Measurements from ENCODE around the gene CYS1. TPM values are rescaled to one million over a fixed set of nuclear protein-coding genes. Genes with fewer than 3 reads are reported as not detected.
"Not testable (repeated sequence)": the region's sequence is repeated elsewhere in the genome, so short reads cannot be mapped to it uniquely, and the experiment has no call there.

The CYS1 gene
- total RNA-seq, 4 donors from 2014 or later, result 0.59 to 47.2 (median 2.7) TPM

DNA sequence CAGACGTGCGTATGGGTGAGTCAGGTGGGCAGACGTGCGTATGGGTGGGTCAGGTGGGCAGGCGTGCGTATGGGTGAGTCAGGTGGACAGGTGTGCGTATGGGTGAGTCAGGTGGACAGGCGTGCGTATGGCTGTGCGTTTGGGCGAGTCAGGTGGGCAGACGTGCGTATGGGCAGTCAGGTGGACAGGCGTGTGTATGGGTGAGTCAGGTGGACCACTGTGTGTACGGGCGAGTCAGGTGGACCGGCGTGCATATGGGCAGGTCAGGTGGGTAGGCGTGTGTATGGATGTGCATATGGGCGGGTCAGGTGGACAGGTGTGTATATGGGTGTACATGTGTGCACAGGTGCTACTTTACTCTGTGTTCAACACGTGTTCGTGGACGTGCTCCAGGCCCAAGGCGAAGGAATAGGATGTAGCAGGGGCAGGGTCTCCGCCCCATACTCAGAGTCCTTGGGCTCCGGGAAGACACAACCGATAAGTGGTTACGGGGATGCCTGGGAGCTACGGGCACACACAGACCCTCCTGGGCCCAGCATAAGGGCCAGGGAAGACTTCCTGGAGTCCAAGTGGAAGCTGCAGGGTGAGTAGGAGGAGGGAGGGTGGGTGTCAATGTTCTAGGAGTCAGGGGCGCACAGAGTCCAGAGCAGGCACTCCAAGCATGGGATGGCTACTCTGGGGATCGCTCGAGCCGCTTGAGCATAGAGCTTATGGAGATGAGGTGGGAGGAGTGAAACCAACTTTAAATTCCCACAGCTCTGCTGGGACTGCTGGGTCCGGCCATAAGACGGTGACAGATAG is 64.0 kb downstream of the CYS1 start:
- no peaks in the 10 kb centered on the region for H3K4me1 ChIP-seq
- DNase-seq, result no peak
- no peaks in the 10 kb centered on the region for H3K27me3 ChIP-seq
- no peaks in the 10 kb centered on the region for H3K36me3 ChIP-seq
- H3K9me3 ChIP-seq, result no peaks in the 10 kb centered on the region
- TF ChIP-seq POLR2A (IDR thresholded peaks at IDR 0.05), result no peak
- TF ChIP-seq, protein P1, sequence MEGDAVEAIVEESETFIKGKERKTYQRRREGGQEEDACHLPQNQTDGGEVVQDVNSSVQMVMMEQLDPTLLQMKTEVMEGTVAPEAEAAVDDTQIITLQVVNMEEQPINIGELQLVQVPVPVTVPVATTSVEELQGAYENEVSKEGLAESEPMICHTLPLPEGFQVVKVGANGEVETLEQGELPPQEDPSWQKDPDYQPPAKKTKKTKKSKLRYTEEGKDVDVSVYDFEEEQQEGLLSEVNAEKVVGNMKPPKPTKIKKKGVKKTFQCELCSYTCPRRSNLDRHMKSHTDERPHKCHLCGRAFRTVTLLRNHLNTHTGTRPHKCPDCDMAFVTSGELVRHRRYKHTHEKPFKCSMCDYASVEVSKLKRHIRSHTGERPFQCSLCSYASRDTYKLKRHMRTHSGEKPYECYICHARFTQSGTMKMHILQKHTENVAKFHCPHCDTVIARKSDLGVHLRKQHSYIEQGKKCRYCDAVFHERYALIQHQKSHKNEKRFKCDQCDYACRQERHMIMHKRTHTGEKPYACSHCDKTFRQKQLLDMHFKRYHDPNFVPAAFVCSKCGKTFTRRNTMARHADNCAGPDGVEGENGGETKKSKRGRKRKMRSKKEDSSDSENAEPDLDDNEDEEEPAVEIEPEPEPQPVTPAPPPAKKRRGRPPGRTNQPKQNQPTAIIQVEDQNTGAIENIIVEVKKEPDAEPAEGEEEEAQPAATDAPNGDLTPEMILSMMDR (IDR thresholded peaks at IDR 0.05), result no peak
- WGBS, 2 donors, result 89% methylated on average over 35 of the region's 35 CpGs
- intact Hi-C loops (cut with DNase I), result no loop called here
- no peak overlapping the region for H3K4me3 ChIP-seq (replicated peaks in 1 of 3)
- H3K27ac ChIP-seq, result no peak overlapping the region

DNA sequence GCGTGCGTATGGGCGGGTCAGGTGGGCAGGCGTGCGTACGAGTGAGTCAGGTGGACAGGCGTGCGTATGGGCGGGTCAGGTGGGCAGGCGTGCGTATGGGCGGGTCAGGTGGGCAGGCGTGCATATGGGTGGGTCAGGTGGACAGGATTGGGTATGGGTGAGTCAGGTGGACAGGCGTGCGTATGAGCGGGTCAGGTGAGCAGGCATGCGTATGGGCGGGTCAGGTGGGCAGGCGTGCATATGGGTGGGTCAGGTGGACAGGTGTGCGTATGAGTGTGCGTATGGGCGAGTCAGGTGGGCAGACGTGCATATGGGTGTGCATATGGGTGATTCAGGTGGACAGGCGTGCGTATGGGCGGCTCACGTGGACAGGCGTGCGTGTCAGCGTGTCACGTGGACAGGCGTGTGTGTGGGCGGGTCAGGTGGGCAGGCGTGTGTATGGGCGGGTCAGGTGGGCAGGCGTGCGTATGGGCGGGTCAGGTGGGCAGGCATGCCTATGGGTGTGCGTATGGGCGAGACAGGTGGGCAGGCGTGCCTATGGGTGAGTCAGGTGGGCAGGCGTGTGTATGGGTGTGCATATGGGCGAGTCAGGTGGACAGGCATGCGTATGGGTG is 64.7 kb downstream of the CYS1 start:
- H3K36me3 ChIP-seq; H3K4me1 ChIP-seq; H3K27me3 ChIP-seq; H3K27ac ChIP-seq; H3K9me3 ChIP-seq; H3K4me3 ChIP-seq (replicated peaks in 1 of 3); DNase-seq; intact Hi-C loops (cut with DNase I): not testable (repeated sequence)
- 95% methylated on average over 41 to 44 of the region's 44 CpGs for WGBS, 2 donors

DNA sequence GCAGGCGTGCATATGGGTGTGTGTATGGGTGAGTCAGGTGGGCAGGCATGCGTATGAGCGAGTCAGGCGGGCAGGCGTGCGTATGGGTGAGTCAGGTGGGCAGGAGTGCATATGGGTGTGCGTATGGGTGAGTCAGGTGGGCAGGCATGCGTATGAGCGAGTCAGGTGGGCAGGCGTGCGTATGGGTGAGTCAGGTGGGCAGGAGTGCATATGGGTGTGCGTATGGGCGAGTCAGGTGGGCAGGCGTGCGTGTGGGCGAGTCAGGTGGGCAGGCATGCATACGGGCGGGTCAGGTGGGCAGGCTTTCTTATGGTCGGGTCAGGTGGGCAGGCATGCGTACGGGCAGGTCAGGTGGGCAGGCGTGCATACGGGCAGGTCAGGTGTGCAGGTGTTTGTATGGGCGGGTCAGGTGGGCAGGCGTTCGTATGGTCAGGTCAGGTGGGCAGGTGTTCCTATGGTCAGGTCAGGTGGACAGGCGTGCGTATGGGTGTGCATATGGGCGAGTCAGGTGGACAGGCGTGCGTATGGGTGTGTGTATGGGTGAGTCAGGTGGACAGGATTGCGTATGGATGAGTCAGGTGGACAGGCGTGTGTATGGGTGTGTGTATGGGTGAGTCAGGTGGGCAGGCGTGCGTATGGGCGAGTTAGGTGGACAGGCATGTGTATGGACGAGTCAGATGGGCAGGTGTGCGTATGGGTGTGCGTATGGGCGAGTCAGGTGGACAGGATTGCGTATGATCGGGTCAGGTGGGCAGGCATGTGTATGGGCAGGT is 65.6 kb downstream of the CYS1 start:
- no peaks in the 10 kb centered on the region for H3K36me3 ChIP-seq
- no peaks in the 10 kb centered on the region for H3K9me3 ChIP-seq
- H3K27ac ChIP-seq, result no peak overlapping the region
- H3K4me3 ChIP-seq (replicated peaks in 1 of 3), result no peak overlapping the region
- no peaks in the 10 kb centered on the region for H3K27me3 ChIP-seq
- WGBS, 2 donors, result 92 to 94% methylated on average over 42 of the region's 42 CpGs
- peaks cover 9 to 10% of the 10 kb centered on the region in 2 donors for H3K4me1 ChIP-seq
- intact Hi-C loops (cut with DNase I), result no loop called here
- TF ChIP-seq POLR2A (IDR thresholded peaks at IDR 0.05), result no peak
- DNase-seq, result no peak

DNA sequence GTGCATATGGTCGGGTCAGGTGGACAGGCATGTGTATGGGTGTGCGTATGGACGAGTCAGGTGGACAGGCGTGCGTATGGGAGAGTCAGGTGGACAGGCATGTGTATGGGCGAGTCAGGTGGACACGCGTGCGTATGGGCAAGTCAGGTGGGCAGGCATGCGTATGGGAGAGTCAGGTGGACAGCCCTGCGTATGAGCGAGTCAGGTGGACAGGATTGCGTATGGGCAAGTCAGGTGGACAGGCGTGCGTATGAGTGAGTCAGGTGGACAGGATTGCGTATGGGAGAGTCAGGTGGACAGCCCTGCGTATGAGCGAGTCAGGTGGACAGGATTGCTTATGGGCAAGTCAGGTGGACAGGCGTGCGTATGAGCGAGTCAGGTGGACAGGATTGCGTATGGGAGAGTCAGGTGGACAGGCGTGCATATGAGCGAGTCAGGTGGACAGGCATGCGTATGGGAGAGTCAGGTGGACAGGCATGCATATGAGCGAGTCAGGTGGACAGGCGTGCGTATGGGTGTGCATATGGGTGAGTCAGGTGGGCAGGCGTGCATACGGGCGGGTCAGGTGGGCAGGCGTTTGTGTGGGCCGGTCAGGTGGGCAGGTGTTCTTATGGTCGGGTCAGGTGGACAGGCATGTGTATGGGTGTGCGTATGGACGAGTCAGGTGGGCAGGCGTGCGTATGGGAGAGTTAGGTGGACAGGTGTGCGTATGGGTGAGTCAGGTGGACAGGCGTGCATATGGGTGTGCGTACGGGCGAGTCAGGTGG is 66.4 kb downstream of the CYS1 start:
- H3K27me3 ChIP-seq; intact Hi-C loops (cut with DNase I); H3K9me3 ChIP-seq; H3K36me3 ChIP-seq; H3K4me3 ChIP-seq (replicated peaks in 1 of 3); H3K27ac ChIP-seq; DNase-seq: not testable (repeated sequence)
- WGBS, 2 donors, result 93% methylated on average over 43 of the region's 43 CpGs
- peaks cover 14 to 18% of the 10 kb centered on the region in 2 donors for H3K4me1 ChIP-seq

DNA sequence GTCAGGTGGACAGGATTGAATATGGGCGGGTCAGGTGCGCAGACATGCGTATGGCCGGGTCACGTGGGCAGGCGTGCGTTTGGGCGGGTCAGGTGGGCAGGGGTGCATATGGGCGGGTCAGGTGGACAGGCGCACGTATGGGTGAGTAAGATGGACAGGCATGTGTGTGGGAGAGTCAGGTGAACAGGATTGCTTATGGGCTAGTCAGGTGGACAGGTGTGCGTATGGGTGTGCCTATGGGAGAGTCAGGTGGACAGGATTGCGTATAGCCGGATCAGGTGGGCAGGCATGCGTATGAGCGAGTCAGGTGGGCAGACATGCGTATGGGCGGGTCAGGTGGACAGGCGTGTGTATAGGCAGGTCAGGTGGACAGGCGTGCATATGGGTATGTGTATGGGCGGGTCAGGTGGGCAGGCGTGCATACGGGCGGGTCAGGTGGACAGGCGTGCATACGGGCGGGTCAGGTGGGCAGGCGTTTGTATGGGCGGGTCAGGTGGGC is 67.2 kb downstream of the CYS1 start:
- Histone ChIP-seq H3K27me3 (no peaks in the 10 kb centered on the region), H3K27ac (no peak overlapping the region), H3K36me3 (no peaks in the 10 kb centered on the region), H3K4me3 (replicated peaks in 1 of 3) (no peak overlapping the region), H3K9me3 (no peaks in the 10 kb centered on the region), H3K4me1 (peaks cover 16 to 25% of the 10 kb centered on the region in 2 donors)
- TF ChIP-seq POLR2A (IDR thresholded peaks at IDR 0.05), result no peak
- TF ChIP-seq, protein P1 (IDR thresholded peaks at IDR 0.05), result no peak
- WGBS, 2 donors, result 92 to 94% methylated on average over 29 of the region's 29 CpGs
- no peak for DNase-seq
- intact Hi-C loops (cut with DNase I), result no loop called here

DNA sequence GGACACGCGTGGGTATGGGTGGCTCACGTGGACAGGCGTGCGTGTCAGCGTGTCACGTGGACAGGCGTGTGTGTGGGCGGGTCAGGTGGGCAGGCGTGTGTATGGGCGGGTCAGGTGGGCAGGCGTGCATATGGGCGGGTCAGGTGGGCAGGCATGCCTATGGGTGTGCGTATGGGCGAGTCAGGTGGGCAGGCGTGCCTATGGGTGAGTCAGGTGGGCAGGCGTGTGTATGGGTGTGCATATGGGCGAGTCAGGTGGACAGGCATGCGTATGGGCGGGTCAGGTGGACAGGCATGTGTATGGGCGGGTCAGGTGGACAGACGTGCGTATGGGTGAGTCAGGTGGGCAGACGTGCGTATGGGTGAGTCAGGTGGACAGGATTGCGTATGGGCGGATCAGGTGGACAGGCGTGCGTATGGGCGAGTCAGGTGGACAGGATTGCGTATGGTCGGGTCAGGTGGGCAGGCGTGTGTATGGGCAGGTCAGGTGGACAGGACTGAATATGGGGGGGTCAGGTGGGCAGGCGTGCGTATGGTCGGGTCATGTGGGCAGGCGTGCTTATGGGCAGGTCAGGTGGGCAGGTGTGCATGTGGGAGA is 67.7 kb downstream of the CYS1 start:
- H3K36me3 ChIP-seq; H3K9me3 ChIP-seq; DNase-seq; intact Hi-C loops (cut with DNase I); H3K27me3 ChIP-seq; H3K4me3 ChIP-seq (replicated peaks in 1 of 3); H3K27ac ChIP-seq: not testable (repeated sequence)
- WGBS, 2 donors, result 93 to 94% methylated on average over 37 of the region's 37 CpGs
- H3K4me1 ChIP-seq, result peaks cover 17 to 29% of the 10 kb centered on the region in 2 donors

DNA sequence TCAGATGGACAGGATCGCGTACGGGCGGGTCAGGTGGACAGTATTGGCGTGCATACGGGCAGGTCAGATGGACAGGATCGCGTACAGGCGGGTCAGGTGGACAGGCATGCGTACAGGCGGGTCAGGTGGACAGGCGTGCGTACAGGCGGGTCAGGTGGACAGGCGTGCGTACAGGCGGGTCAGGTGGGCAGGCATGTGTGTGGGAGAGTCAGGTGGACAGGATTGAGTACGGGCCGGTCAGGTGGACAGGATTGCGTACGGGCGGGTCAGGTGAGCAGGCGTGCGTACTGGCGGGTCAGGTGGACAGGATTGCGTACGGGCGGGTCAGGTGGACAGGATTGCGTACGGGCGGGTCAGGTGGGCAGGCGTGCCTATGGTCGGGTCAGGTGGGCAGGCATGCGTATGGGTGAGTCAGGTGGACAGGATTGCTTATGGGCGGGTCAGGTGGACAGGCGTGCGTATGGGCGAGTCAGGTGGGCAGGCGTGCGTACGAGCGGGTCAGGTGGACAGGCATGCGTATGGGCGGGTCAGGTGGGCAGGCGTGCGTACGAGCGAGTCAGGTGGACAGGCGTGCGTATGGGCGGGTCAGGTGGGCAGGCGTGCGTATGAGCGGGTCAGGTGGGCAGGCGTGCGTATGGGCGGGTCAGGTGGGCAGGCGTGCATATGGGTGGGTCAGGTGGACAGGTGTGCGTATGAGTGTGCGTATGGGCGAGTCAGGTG is 68.4 kb downstream of the CYS1 start:
- DNase-seq; intact Hi-C loops (cut with DNase I); H3K4me3 ChIP-seq (replicated peaks in 1 of 3); H3K27me3 ChIP-seq; H3K27ac ChIP-seq; H3K36me3 ChIP-seq; H3K9me3 ChIP-seq: not testable (repeated sequence)
- WGBS, 2 donors, result 91 to 93% methylated on average over 61 of the region's 61 CpGs
- H3K4me1 ChIP-seq, result peaks cover 17 to 36% of the 10 kb centered on the region in 2 donors

DNA sequence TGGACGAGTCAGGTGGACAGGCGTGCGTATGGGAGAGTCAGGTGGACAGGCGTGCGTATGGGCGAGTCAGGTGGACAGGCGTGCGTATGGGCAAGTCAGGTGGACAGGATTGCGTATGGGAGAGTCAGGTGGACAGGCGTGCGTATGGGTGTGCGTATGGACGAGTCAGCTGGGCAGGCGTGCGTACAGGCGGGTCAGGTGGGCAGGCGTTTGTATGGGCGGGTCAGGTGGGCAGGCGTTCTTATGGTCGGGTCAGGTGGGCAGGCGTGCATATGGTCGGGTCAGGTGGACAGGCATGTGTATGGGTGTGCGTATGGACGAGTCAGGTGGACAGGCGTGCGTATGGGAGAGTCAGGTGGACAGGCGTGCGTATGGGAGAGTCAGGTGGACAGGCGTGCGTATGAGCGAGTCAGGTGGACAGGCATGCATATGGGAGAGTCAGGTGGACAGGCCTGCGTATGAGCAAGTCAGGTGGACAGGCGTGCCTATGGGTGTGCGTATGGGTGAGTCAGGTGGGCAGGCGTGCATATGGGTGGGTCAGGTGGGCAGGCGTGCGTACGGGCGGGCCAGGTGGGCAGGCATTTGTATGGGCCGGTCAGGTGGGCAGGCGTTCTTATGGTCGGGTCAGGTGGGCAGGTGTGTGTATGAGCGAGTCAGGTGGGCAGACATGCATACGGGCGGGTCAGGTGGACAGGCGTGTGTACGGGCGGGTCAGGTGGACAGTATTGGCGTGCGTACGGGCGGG is 69.2 kb downstream of the CYS1 start:
- DNase-seq; intact Hi-C loops (cut with DNase I): not testable (repeated sequence)
- peak overlapping the region in 1 of 3 donors; percentile 80 for H3K27ac ChIP-seq

More for the DNA sequence above, 69.2 kb downstream of the CYS1 start:
- peaks cover 17 to 44% of the 10 kb centered on the region in 2 donors for H3K4me1 ChIP-seq
- not testable (repeated sequence) for H3K36me3 ChIP-seq; H3K4me3 ChIP-seq (replicated peaks in 1 of 3); H3K9me3 ChIP-seq; H3K27me3 ChIP-seq
- WGBS, 2 donors, result 93 to 96% methylated on average over 52 of the region's 52 CpGs
